Measurements from ENCODE around the gene PPM1B. TPM values are rescaled to one million over a fixed set of nuclear protein-coding genes. Genes with fewer than 3 reads are reported as not detected.

The PPM1B gene
- total and polyA plus RNA-seq, 10 of the 15 experiments (the other 5 are each of a cell fraction or from before 2014, with no cell fraction given) = 12.5 to 53.4 (median 33.7) TPM

DNA sequence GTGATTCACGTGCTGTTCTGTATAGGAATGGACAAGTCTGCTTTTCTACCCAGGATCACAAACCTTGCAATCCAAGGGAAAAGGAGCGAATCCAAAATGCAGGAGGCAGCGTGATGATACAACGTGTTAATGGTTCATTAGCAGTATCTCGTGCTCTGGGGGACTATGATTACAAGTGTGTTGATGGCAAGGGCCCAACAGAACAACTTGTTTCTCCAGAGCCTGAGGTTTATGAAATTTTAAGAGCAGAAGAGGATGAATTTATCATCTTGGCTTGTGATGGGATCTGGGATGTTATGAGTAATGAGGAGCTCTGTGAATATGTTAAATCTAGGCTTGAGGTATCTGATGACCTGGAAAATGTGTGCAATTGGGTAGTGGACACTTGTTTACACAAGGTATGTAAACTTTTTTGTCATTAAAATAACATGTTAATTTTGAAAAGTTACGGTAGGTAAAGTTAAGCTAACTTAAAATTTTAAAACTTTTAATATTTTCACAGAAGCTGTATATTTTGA lies 33.0 kb downstream of the PPM1B start:
- H3K36me3 ChIP-seq (ENCODE audit: control insufficient read depth in 2 of 2, insufficient read depth in 2 of 2, low read length in 1 of 2) = peaks cover 0 to 11% of the 10 kb centered on the region in 2 experiments; a peak in 3 of 4 replicates
- H3K4me1 ChIP-seq (ENCODE audit: control insufficient read depth, insufficient read depth, low read length) = no peaks in the 10 kb centered on the region
- POLR2A ChIA-PET = interaction anchor here (0.6 to 0.8 kb wide), 5 partner anchors 8 to 1407 kb away, joined by 3 to 5 read pairs (median 3); no protein-coding TSS in a partner anchor
- TF ChIP-seq ATF3 (IDR thresholded peaks at IDR 0.05; ENCODE audit: borderline replicate concordance, extremely low read depth, low read depth, low read length) (no peak), SPI1 (IDR thresholded peaks at IDR 0.05; ENCODE audit: borderline replicate concordance, insufficient read depth, low read depth, low read length) (no peak), PAX5 (IDR thresholded peaks at IDR 0.05; ENCODE audit: borderline replicate concordance, low read depth, low read length) (no peak), USF1 (IDR thresholded peaks at IDR 0.05; ENCODE audit: borderline replicate concordance, extremely low read length, insufficient read depth, low read depth, low read length) (no peak), CEBPZ (IDR thresholded peaks at IDR 0.05; ENCODE audit: low read depth, low read length) (no peak), REST (IDR thresholded peaks at IDR 0.05; ENCODE audit: low read depth, low read length) (no peak), TARDBP (IDR thresholded peaks at IDR 0.05; ENCODE audit: borderline replicate concordance) (no peak)
- intact Hi-C loops (cut with micrococcal nuclease; ENCODE audit: unreplicated experiment) (no loop called here), in situ Hi-C loops (cut with MboI) (no loop called here)
- RAD21 ChIA-PET (ENCODE audit: unreplicated experiment) = interaction anchor here (0.8 to 1.8 kb wide), 4 partner anchors 11 to 113 kb away, joined by 4 to 6 read pairs (median 5); no protein-coding TSS in a partner anchor
- no peaks in the 10 kb centered on the region for H3K27me3 ChIP-seq (replicated peaks in 1 of 2; ENCODE audit: control insufficient read depth in 2 of 2, insufficient read depth in 2 of 2, low read length in 1 of 2)
- BruUV-seq (replicated peaks) = TSS peak; percentile 44
- FAIRE-seq (no peak), DNase-seq (ENCODE audit: low read depth, low spot score) (no peak), ATAC-seq (no peak)
- no peaks in the 10 kb centered on the region; the same call in 2 of the 3 replicates for H3K9me3 ChIP-seq (replicated peaks; ENCODE audit: control insufficient read depth, insufficient read depth, low read length)
- WGBS (ENCODE audit: insufficient coverage, insufficient replicate concordance, low lambda C conversion rate, missing lambda C conversion rate) = 100% methylated on average over 6 of the region's 6 CpGs
- SMC1A ChIA-PET (ENCODE audit: uncharacterized antibody, unreplicated experiment) = interaction anchor here (0.7 to 4.0 kb wide), 9 partner anchors 8 to 30 kb away, joined by 3 to 21 read pairs (median 5); no protein-coding TSS in a partner anchor
- no peaks in the 10 kb centered on the region for H4K20me1 ChIP-seq (ENCODE audit: control insufficient read depth, insufficient read depth)
- H3K27ac ChIP-seq (ENCODE audit: control insufficient read depth, insufficient read depth) = no peak overlapping the region
- no peak overlapping the region for H2AFZ ChIP-seq (ENCODE audit: control insufficient read depth, low read depth, low read length)
- peaks cover 46% of the 10 kb centered on the region for H3K79me2 ChIP-seq (ENCODE audit: control insufficient read depth, insufficient read depth, low read length)
- no peak overlapping the region for H3K4me3 ChIP-seq
- CTCF ChIA-PET = interaction anchor here (1.0 to 2.3 kb wide), 7 partner anchors 9 to 158 kb away, joined by 3 to 6 read pairs (median 3); no protein-coding TSS in a partner anchor
- H3K9ac ChIP-seq (ENCODE audit: control insufficient read depth, insufficient read depth, low read length) = no peak overlapping the region
- H3K4me2 ChIP-seq (ENCODE audit: control insufficient read depth, insufficient read depth) = no peak overlapping the region

Data from GM12878 (cell line).